WTC11 (cell line): ENCODE measurements around the gene DHRS9. TPM values are rescaled to one million over a fixed set of nuclear protein-coding genes. Genes with fewer than 3 reads are reported as not detected.

Experiments used
- ATAC-seq: fragments of 200-7000 bp; cut with Tn5 transposase; 2 replicates; pipeline ENCODE4 v1.10.0; 2021; ENCODE audit warnings: mild to moderate bottlenecking, moderate library complexity
- CTCF ChIA-PET: fragments of 300-600 bp; sonication (Branson Sonifier 250); formaldehyde crosslinking; loops from one replicate; lab custom pipeline; 2021; ENCODE audit warnings: antibody characterized with exemption; lab: Charles Lee
- POLR2A ChIA-PET: fragments of 350-600 bp; sonication (Branson Sonifier 250); formaldehyde crosslinking; loops from one replicate; lab custom pipeline; 2021; ENCODE audit warnings: antibody characterized with exemption; lab: Charles Lee
- DNase-seq: peaks from one replicate; pipeline ENCODE4 v3.0.0; 2021; ENCODE audit warnings: low spot score
- H3K27ac Mint-ChIP-seq: 2 replicates; pipeline ENCODE4 v1.8.0; 2021; ENCODE audit warnings: mixed read lengths
- H3K27me3 Mint-ChIP-seq: 2 replicates; pipeline ENCODE4 v1.8.0; 2021; ENCODE audit warnings: low read depth, mild to moderate bottlenecking, moderate library complexity, mixed read lengths
- H3K36me3 Mint-ChIP-seq: 2 replicates; pipeline ENCODE4 v1.8.0; 2021; ENCODE audit warnings: mixed read lengths
- H3K4me1 Mint-ChIP-seq: 2 replicates; pipeline ENCODE4 v1.8.0; 2022; ENCODE audit warnings: mixed read lengths
- H3K4me3 Mint-ChIP-seq: 2 replicates; pipeline ENCODE4 v1.8.0; 2021; ENCODE audit warnings: mild to moderate bottlenecking, moderate library complexity, mixed read lengths
- H3K9me3 Mint-ChIP-seq: 2 replicates; pipeline ENCODE4 v1.8.0; 2021; ENCODE audit warnings: mixed read lengths
- ELF4 ChIP-seq: sonication (generic); formaldehyde crosslinking; IDR thresholded peaks from 2 replicates; pipeline ENCODE4 v1.8.1; 2022; ENCODE audit warnings: low read depth, mild to moderate bottlenecking, moderate library complexity, missing genetic modification reagents
- ETV6 ChIP-seq: sonication (generic); formaldehyde crosslinking; IDR thresholded peaks from 2 replicates; pipeline ENCODE4 v1.8.1; 2022; ENCODE audit warnings: mild to moderate bottlenecking, missing genetic modification reagents
- FOXK1 ChIP-seq: sonication (generic); formaldehyde crosslinking; IDR thresholded peaks from 2 replicates; pipeline ENCODE4 v1.8.0; 2022; ENCODE audit warnings: mild to moderate bottlenecking, moderate library complexity, missing genetic modification reagents
- GABPB1 ChIP-seq: sonication (generic); formaldehyde crosslinking; IDR thresholded peaks from 2 replicates; pipeline ENCODE4 v1.8.1; 2023; ENCODE audit warnings: mild to moderate bottlenecking, missing genetic modification reagents
- GTF2I ChIP-seq: fragments of 250-450 bp; sonication (Bioruptor Pico); conservative IDR thresholded peaks from 2 replicates; pipeline ENCODE4 v1.4.0; 2021; ENCODE audit warnings: mild to moderate bottlenecking
- JUN ChIP-seq: sonication (generic); formaldehyde crosslinking; IDR thresholded peaks from 2 replicates; pipeline ENCODE4 v1.8.0; 2023; ENCODE audit warnings: mild to moderate bottlenecking, missing genetic modification reagents
- MYBL2 ChIP-seq: sonication (generic); formaldehyde crosslinking; IDR thresholded peaks from 2 replicates; pipeline ENCODE4 v1.8.1; 2023; ENCODE audit warnings: mild to moderate bottlenecking, moderate library complexity, missing genetic modification reagents
- NFATC4 ChIP-seq: fragments of 250-450 bp; sonication (Bioruptor Pico); IDR thresholded peaks from 2 replicates; pipeline ENCODE4 v1.9.0; 2021; ENCODE audit warnings: mild to moderate bottlenecking
- PRRX2 ChIP-seq: fragments of 250-450 bp; sonication (Bioruptor Pico); IDR thresholded peaks from 2 replicates; pipeline ENCODE4 v1.8.0; 2021; ENCODE audit warnings: mild to moderate bottlenecking
- TEAD4 ChIP-seq: sonication (generic); formaldehyde crosslinking; IDR thresholded peaks from 2 replicates; pipeline ENCODE4 v1.8.0; 2022; ENCODE audit warnings: mild to moderate bottlenecking, missing genetic modification reagents
- ZNF232 ChIP-seq: sonication (generic); formaldehyde crosslinking; IDR thresholded peaks from 2 replicates; pipeline ENCODE4 v1.8.0; 2022; ENCODE audit warnings: mild to moderate bottlenecking, missing genetic modification reagents
- ZNF416 ChIP-seq: fragments of 250-450 bp; sonication (Bioruptor Pico); IDR thresholded peaks from 2 replicates; pipeline ENCODE4 v1.9.0; 2021; ENCODE audit warnings: mild to moderate bottlenecking, inconsistent platforms
- ZNF423 ChIP-seq: fragments of 250-450 bp; sonication (Bioruptor Pico); IDR thresholded peaks from 2 replicates; pipeline ENCODE4 v2.1.2; 2022; ENCODE audit warnings: mild to moderate bottlenecking, moderate library complexity
- ZNF671 ChIP-seq: fragments of 250-450 bp; sonication (Bioruptor Pico); IDR thresholded peaks from 2 replicates; pipeline ENCODE4 v1.8.0; 2021; ENCODE audit warnings: mild to moderate bottlenecking
- total RNA-seq: library from RNA; stranded (reverse); gene quantifications from 3 replicates; pipeline ENCODE4 v1.2.3, GENCODE V29; 2021
- TF ChIP-seq, protein P1 (sequence below): sonication (generic); formaldehyde crosslinking; IDR thresholded peaks from 2 replicates; pipeline ENCODE4 v1.8.1; 2023; ENCODE audit warnings: mild to moderate bottlenecking, missing genetic modification reagents
- TF ChIP-seq, protein P2 (sequence below): sonication (generic); formaldehyde crosslinking; IDR thresholded peaks from 2 replicates; pipeline ENCODE4 v1.8.0; 2022; ENCODE audit warnings: mild to moderate bottlenecking, missing genetic modification reagents
- TF ChIP-seq, protein P3 (sequence below): sonication (generic); formaldehyde crosslinking; conservative IDR thresholded peaks from 2 replicates; pipeline ENCODE4 v1.8.1; 2023; ENCODE audit warnings: mild to moderate bottlenecking, low read depth, missing genetic modification reagents, moderate library complexity

The DHRS9 gene
- total RNA-seq, 1 experiment from 2014 or later: not detected

DNA sequence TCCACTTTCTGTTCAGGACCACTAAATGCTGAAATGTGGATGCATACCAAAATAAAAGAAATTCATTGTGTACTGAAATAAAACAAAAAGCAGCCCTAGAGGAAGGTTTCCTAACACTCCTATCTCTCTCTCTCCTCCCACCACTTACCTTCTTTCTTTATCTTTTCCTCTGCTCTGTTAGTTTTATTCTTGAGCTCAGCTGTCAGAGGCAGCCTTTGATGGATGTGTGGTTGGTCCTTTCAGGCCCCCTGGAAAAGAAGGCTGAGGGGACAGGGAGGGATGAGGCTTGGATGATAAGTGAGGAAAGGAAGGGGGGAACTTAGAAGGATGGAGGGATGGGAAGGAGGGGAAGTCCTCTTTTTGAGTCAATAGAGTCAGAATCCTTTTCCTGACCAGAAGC, 47.6 kb downstream of the DHRS9 start:
- Mint-ChIP-seq H3K27me3 (no peaks in the 10 kb centered on the region), H3K4me3 (no peak overlapping the region), H3K36me3 (no peaks in the 10 kb centered on the region), H3K4me1 (peaks cover 13% of the 10 kb centered on the region), H3K27ac (no peak overlapping the region), H3K9me3 (peaks cover 10% of the 10 kb centered on the region)
- CTCF ChIA-PET: interaction anchor here (0.7 to 1.2 kb wide), 2 partner anchors 105 to 411 kb away, joined by 3 to 5 read pairs; no protein-coding TSS in a partner anchor
- DNase-seq (no peak), ATAC-seq (no peak)
- POLR2A ChIA-PET: no interaction called here
- TF ChIP-seq ETV6 (CRISPR knock-in tag) (no peak), PRRX2 (CRISPR knock-in tag) (no peak), FOXK1 (no peak), MYBL2 (CRISPR knock-in tag) (no peak), NFATC4 (CRISPR knock-in tag) (no peak), ZNF671 (CRISPR knock-in tag) (no peak), TEAD4 (no peak), ZNF416 (no peak), ZNF232 (CRISPR knock-in tag) (no peak)
- TF ChIP-seq, protein P1, sequence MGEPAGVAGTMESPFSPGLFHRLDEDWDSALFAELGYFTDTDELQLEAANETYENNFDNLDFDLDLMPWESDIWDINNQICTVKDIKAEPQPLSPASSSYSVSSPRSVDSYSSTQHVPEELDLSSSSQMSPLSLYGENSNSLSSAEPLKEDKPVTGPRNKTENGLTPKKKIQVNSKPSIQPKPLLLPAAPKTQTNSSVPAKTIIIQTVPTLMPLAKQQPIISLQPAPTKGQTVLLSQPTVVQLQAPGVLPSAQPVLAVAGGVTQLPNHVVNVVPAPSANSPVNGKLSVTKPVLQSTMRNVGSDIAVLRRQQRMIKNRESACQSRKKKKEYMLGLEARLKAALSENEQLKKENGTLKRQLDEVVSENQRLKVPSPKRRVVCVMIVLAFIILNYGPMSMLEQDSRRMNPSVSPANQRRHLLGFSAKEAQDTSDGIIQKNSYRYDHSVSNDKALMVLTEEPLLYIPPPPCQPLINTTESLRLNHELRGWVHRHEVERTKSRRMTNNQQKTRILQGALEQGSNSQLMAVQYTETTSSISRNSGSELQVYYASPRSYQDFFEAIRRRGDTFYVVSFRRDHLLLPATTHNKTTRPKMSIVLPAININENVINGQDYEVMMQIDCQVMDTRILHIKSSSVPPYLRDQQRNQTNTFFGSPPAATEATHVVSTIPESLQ: no peak
- TF ChIP-seq, protein P2, sequence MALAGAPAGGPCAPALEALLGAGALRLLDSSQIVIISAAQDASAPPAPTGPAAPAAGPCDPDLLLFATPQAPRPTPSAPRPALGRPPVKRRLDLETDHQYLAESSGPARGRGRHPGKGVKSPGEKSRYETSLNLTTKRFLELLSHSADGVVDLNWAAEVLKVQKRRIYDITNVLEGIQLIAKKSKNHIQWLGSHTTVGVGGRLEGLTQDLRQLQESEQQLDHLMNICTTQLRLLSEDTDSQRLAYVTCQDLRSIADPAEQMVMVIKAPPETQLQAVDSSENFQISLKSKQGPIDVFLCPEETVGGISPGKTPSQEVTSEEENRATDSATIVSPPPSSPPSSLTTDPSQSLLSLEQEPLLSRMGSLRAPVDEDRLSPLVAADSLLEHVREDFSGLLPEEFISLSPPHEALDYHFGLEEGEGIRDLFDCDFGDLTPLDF: no peak

- POLR2A ChIA-PET: no interaction called here
- Mint-ChIP-seq H3K27me3 (no peaks in the 10 kb centered on the region), H3K4me3 (no peak overlapping the region), H3K27ac (no peak overlapping the region), H3K4me1 (peaks cover 9% of the 10 kb centered on the region)
- no peak for ATAC-seq
- TF ChIP-seq ELF4 (CRISPR knock-in tag) (no peak), JUN (CRISPR knock-in tag) (no peak), GTF2I (CRISPR knock-in tag) (no peak), GABPB1 (CRISPR knock-in tag) (no peak)
- TF ChIP-seq, protein P3, sequence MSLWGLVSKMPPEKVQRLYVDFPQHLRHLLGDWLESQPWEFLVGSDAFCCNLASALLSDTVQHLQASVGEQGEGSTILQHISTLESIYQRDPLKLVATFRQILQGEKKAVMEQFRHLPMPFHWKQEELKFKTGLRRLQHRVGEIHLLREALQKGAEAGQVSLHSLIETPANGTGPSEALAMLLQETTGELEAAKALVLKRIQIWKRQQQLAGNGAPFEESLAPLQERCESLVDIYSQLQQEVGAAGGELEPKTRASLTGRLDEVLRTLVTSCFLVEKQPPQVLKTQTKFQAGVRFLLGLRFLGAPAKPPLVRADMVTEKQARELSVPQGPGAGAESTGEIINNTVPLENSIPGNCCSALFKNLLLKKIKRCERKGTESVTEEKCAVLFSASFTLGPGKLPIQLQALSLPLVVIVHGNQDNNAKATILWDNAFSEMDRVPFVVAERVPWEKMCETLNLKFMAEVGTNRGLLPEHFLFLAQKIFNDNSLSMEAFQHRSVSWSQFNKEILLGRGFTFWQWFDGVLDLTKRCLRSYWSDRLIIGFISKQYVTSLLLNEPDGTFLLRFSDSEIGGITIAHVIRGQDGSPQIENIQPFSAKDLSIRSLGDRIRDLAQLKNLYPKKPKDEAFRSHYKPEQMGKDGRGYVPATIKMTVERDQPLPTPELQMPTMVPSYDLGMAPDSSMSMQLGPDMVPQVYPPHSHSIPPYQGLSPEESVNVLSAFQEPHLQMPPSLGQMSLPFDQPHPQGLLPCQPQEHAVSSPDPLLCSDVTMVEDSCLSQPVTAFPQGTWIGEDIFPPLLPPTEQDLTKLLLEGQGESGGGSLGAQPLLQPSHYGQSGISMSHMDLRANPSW (CRISPR knock-in tag): no peak
- TF ChIP-seq, all 79 proteins: peak for 0
- CTCF ChIA-PET: interaction anchor here (0.6 to 1.5 kb wide), 3 partner anchors 8 to 104 kb away, joined by 3 to 5 read pairs (median 3); no protein-coding TSS in a partner anchor
- no peak for DNase-seq
- Mint-ChIP-seq H3K36me3 (no peaks in the 10 kb centered on the region), H3K9me3 (peaks cover 10% of the 10 kb centered on the region)
Observed at GRCh38 chr2:169118060-169118459, 48.7 kb downstream of the DHRS9 start.

DNA sequence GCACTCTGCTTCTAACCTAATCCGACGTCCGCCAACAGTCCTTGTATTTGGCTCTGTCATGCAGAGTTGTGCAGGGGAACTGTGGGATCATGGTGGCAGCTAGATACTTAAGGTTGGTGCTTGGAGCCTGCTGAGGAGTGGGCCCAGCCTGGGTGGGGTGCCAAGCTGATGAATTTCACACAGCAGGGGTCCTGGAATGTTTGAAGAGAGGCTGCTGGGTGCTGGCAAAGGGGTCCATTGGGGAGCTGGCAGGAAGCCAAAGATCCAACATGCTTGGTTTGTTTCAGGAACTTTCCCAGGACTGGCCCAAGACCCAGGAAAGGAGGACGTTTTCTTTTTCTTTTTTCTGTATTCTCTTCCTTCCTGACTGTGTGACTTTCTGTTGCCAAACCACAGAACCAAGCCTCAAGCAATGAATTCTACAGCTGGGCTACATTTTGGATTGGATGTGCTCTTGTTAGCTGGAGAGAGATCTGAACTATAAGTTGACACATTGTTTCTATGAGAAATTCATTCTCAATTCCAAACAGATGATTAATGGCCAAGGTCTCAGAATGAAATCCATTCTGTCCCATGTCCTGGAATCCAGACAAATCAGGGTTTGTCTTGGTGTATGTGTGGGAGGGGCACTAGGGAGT, 49.9 kb downstream of the DHRS9 start:
- 0 out of 2 replicates have a peak overlapping the region, but pooled peaks have one; percentile 62 for H3K27ac Mint-ChIP-seq
- TF ChIP-seq TEAD4: no peak
- peak; percentile 49; the same call in 1 of the 2 replicates for TF ChIP-seq ZNF423 (CRISPR knock-in tag)
- H3K4me1 Mint-ChIP-seq: peaks cover 9% of the 10 kb centered on the region
- no peaks in the 10 kb centered on the region; the same call in 1 of the 2 replicates for H3K27me3 Mint-ChIP-seq
- no peak overlapping the region for H3K4me3 Mint-ChIP-seq
- H3K36me3 Mint-ChIP-seq: no peaks in the 10 kb centered on the region
- ChIA-PET POLR2A (no interaction called here), CTCF (interaction anchor here (1.5 to 3.1 kb wide), 3 partner anchors 13 to 102 kb away, joined by 3 to 10 read pairs (median 4); no protein-coding TSS in a partner anchor)
- DNase-seq: no peak
- no peak for ATAC-seq
- H3K9me3 Mint-ChIP-seq: peaks cover 10% of the 10 kb centered on the region
